A549 (cell line): ENCODE measurements around the gene CARMIL1. TPM values are rescaled to one million over a fixed set of nuclear protein-coding genes. Genes with fewer than 3 reads are reported as not detected.

Experiments used
- ATAC-seq, 2 experiments: fragments of 200-7000 bp in 1 of 2; fragments of >200 bp in 1 of 2; cut with Nextera tagmentation in 1 of 2; cut with Tn5 transposase in 1 of 2; 3 replicates each; pipeline versions ENCODE4 v1.8.0 to v1.9.1; 2018 to 2020; ENCODE audit warnings: mild to moderate bottlenecking in 1 of 2, moderate library complexity in 1 of 2
- CTCF ChIA-PET: fragments of 300-600 bp; sonication (Branson Sonifier 250); formaldehyde crosslinking; extraction: SDS; loops from one replicate; lab custom pipeline; 2021; ENCODE audit warnings: antibody characterized with exemption, inconsistent platforms; lab: Yijun Ruan, JAX
- POLR2A ChIA-PET: fragments of 350-600 bp; formaldehyde crosslinking; extraction: SDS; loops from one replicate; lab custom pipeline; 2021; ENCODE audit warnings: antibody characterized with exemption, inconsistent platforms; lab: Yijun Ruan, JAX
- DNase-seq, 2 experiments: peaks; one replicate each; pipeline versions ENCODE4 v3.0.0 to v3.0.0-alpha.2; 2011 to 2016; ENCODE audit warnings: low read depth in 1 of 2, low spot score in 1 of 2
- FAIRE-seq: peaks from 2 replicates; lab custom pipeline; 2011; peaks lifted over from hg19 to GRCh38; lab: Jason Lieb, UNC
- H3K27ac ChIP-seq, 2 experiments: fragments of >200 bp; sonication (Bioruptor Twin); formaldehyde crosslinking; 3 replicates each; pipeline ENCODE4 v1.5.1; 2016 to 2017
- H3K4me1 ChIP-seq: fragments of >200 bp; sonication (Bioruptor Twin); formaldehyde crosslinking; 3 replicates; pipeline ENCODE4 v1.6.1; 2016
- H3K4me2 ChIP-seq: fragments of >200 bp; sonication (Bioruptor Twin); formaldehyde crosslinking; 3 replicates; pipeline ENCODE4 v1.6.1; 2016
- H3K4me3 ChIP-seq: fragments of >200 bp; sonication (Bioruptor Twin); formaldehyde crosslinking; 3 replicates; pipeline ENCODE4 v1.5.1; 2016
- H3K9me3 ChIP-seq: fragments of >200 bp; sonication (Bioruptor Twin); formaldehyde crosslinking; 3 replicates; pipeline ENCODE4 v1.6.1; 2016
- CHD2 ChIP-seq: fragments of 150-350 bp; IDR thresholded peaks from 2 replicates; pipeline ENCODE4 v1.6.1; 2014; ENCODE audit warnings: low read length; ENCODE audit not compliant: partially characterized antibody
- CHD4 ChIP-seq: fragments of 200-600 bp; sonication (generic); IDR thresholded peaks from 2 replicates; pipeline ENCODE4 v1.6.1; 2016; ENCODE audit warnings: antibody characterized with exemption, mild to moderate bottlenecking, borderline replicate concordance
- EHF ChIP-seq: fragments of 250-450 bp; sonication (Bioruptor Pico); IDR thresholded peaks from 2 replicates; pipeline ENCODE4 v1.5.0; 2020; ENCODE audit warnings: mild to moderate bottlenecking
- EHMT2 ChIP-seq: fragments of 200-600 bp; sonication (generic); IDR thresholded peaks from 2 replicates; pipeline ENCODE4 v1.6.1; 2016; ENCODE audit warnings: antibody characterized with exemption, low read depth, mild to moderate bottlenecking, moderate library complexity
- EP300 ChIP-seq, 2 experiments: fragments of >200 bp; sonication (Bioruptor Twin); formaldehyde crosslinking; IDR thresholded peaks; 2 replicates in 1 of 2; 3 replicates in 1 of 2; pipeline ENCODE4 v1.6.1; 2016 to 2017
- FOXS1 ChIP-seq: fragments of 250-450 bp; sonication (Bioruptor Pico); IDR thresholded peaks from 2 replicates; pipeline ENCODE4 v1.5.0; 2020; ENCODE audit warnings: mild to moderate bottlenecking, moderate library complexity
- GATA3 ChIP-seq: IDR thresholded peaks from 2 replicates; pipeline ENCODE4 v1.6.1; 2012; ENCODE audit warnings: borderline replicate concordance
- HMGXB4 ChIP-seq: fragments of 250-450 bp; sonication (Bioruptor Pico); IDR thresholded peaks from 2 replicates; pipeline ENCODE4 v1.5.0; 2021; ENCODE audit warnings: mild to moderate bottlenecking, moderate library complexity, borderline replicate concordance
- HOXA7 ChIP-seq: fragments of 250-450 bp; sonication (Bioruptor Pico); IDR thresholded peaks from 2 replicates; pipeline ENCODE4 v1.5.0; 2020; ENCODE audit warnings: mild to moderate bottlenecking, moderate library complexity
- HOXB5 ChIP-seq: fragments of 250-450 bp; sonication (Bioruptor Pico); IDR thresholded peaks from 2 replicates; pipeline ENCODE4 v1.5.0; 2020; ENCODE audit warnings: mild to moderate bottlenecking, moderate library complexity
- KDM1A ChIP-seq: fragments of 200-600 bp; sonication (generic); IDR thresholded peaks from 2 replicates; pipeline ENCODE4 v1.6.1; 2016; ENCODE audit warnings: low read depth, mild to moderate bottlenecking
- KDM5A ChIP-seq: fragments of 200-600 bp; sonication (generic); IDR thresholded peaks from 2 replicates; pipeline ENCODE4 v1.6.1; 2016; ENCODE audit warnings: antibody characterized with exemption, mild to moderate bottlenecking
- MAFK ChIP-seq: fragments of 450-650 bp; IDR thresholded peaks from 2 replicates; pipeline ENCODE4 v1.6.1; 2014; ENCODE audit not compliant: partially characterized antibody
- MAZ ChIP-seq: fragments of 150-350 bp; IDR thresholded peaks from 2 replicates; pipeline ENCODE4 v1.6.1; 2014; ENCODE audit warnings: antibody characterized with exemption, low read depth, low read length, borderline replicate concordance
- MYC ChIP-seq: IDR thresholded peaks from 2 replicates; pipeline ENCODE4 v1.6.1; 2012; ENCODE audit warnings: mild to moderate bottlenecking, inconsistent platforms, low read length, improper control_type of control experiment, borderline replicate concordance
- PHF8 ChIP-seq: fragments of 200-600 bp; sonication (generic); IDR thresholded peaks from 2 replicates; pipeline ENCODE4 v1.6.1; 2016; ENCODE audit warnings: low read depth, mild to moderate bottlenecking, antibody characterized with exemption, moderate library complexity, borderline replicate concordance
- POLR2A ChIP-seq: IDR thresholded peaks from 2 replicates; pipeline ENCODE4 v1.6.1; 2012; ENCODE audit warnings: mild to moderate bottlenecking, low read length
- RARB ChIP-seq: fragments of 250-450 bp; sonication (Bioruptor Pico); IDR thresholded peaks from 2 replicates; pipeline ENCODE4 v1.8.0; 2021; ENCODE audit warnings: mild to moderate bottlenecking, moderate library complexity
- RFX5 ChIP-seq: fragments of 450-650 bp; IDR thresholded peaks from 2 replicates; pipeline ENCODE4 v1.7.1; 2014; ENCODE audit warnings: antibody characterized with exemption, mild to moderate bottlenecking, moderate library complexity
- TP53 ChIP-seq: fragments of 250-450 bp; sonication (Bioruptor Pico); IDR thresholded peaks from 2 replicates; pipeline ENCODE4 v1.5.0; 2021; ENCODE audit warnings: mild to moderate bottlenecking, moderate library complexity
- ZFP36 ChIP-seq: fragments of 450-650 bp; IDR thresholded peaks from 2 replicates; pipeline ENCODE4 v1.6.1; 2014; ENCODE audit warnings: borderline replicate concordance; ENCODE audit not compliant: partially characterized antibody
- ZSCAN20 ChIP-seq: fragments of 250-450 bp; sonication (Bioruptor Pico); IDR thresholded peaks from 2 replicates; pipeline ENCODE4 v1.8.0; 2022; ENCODE audit warnings: mild to moderate bottlenecking, moderate library complexity
- WGBS: methylation state at CpG from one replicate; pipeline ENCODE4 v1.1.6; 2017; ENCODE audit errors: missing lambda C conversion rate; 5-methylcytosine and 5-hydroxymethylcytosine counted together
- polyA plus RNA-seq, 4 experiments: library from polyadenylated mRNA; depleted of rRNA in 3 of 4; stranded (reverse); fragments of >200 nt; fragmentation: RNase III in 1 of 4; extraction: RNeasy Plus Mini Kit Qiagen cat#74134 plus additional on column Dnase treatment in 1 of 4; gene quantifications; 2 replicates in 3 of 4; 3 replicates in 1 of 4; pipeline ENCODE4 v1.2.3, GENCODE V29; 2011 to 2017
- TF ChIP-seq, protein P1 (sequence below): fragments of 250-450 bp; sonication (Bioruptor Pico); IDR thresholded peaks from 2 replicates; pipeline ENCODE4 v1.5.0; 2020; ENCODE audit warnings: low read depth, mild to moderate bottlenecking, moderate library complexity

The CARMIL1 gene
- polyA plus RNA-seq, 2 of the 4 experiments (the other 2 are of a cell fraction): 11.5 to 11.8 TPM

DNA sequence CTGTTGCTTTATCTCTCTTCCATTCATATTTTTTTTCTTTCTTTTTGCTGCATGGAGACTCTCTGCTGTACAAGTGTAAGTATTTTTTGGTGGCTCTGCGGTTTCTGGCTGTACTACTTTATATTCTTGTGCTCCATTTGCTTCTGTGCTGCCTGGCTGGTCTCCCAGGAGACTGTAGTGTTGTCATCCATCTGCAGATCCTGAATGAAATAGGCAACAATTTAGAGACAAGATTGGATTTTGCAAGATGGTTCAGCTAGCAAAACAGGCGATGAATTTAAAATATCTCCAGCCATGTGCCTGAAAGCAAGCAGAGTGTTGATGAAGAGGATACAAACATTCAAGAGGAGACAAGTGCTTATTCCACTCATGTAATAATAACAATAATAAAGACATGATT lies 297.7 kb downstream of the CARMIL1 start (continued):
- TF ChIP-seq HMGXB4 (no peak), CHD4 (no peak), FOXS1 (CRISPR knock-in tag) (no peak), EP300 (IDR thresholded peaks at IDR 0.05) (no peak), ZSCAN20 (CRISPR knock-in tag) (no peak), HOXA7 (CRISPR knock-in tag) (no peak)

GRCh38 chr6:25578538-25578937 lies 299.4 kb downstream of the CARMIL1 start:
- Histone ChIP-seq H3K4me1 (no peaks in the 10 kb centered on the region), H3K4me2 (no peak overlapping the region), H3K4me3 (no peak overlapping the region), H3K9me3 (no peaks in the 10 kb centered on the region), H3K27ac (no peak overlapping the region)
- ATAC-seq: no peak
- FAIRE-seq: no peak
- ChIA-PET CTCF (interaction anchor here (0.6 to 1.1 kb wide), 3 partner anchors 23 to 1147 kb away, joined by 3 to 4 read pairs (median 4); partner anchors contain the start of gene CARMIL1), POLR2A (no interaction called here)
- DNase-seq: no peak
- TF ChIP-seq TP53 (CRISPR knock-in tag): no peak
- no peak for TF ChIP-seq KDM1A
- no peak for TF ChIP-seq ZSCAN20 (CRISPR knock-in tag)
- TF ChIP-seq POLR2A: no peak
- TF ChIP-seq EHF (CRISPR knock-in tag): no peak
- no peak for TF ChIP-seq ZFP36
- no peak for TF ChIP-seq CHD4
- TF ChIP-seq, protein P1, sequence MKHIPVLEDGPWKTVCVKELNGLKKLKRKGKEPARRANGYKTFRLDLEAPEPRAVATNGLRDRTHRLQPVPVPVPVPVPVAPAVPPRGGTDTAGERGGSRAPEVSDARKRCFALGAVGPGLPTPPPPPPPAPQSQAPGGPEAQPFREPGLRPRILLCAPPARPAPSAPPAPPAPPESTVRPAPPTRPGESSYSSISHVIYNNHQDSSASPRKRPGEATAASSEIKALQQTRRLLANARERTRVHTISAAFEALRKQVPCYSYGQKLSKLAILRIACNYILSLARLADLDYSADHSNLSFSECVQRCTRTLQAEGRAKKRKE (CRISPR knock-in tag): no peak
- no peak for TF ChIP-seq MAZ
- no peak for TF ChIP-seq CHD2
- no peak for TF ChIP-seq GATA3
- no peak for TF ChIP-seq EHMT2
- TF ChIP-seq RARB (CRISPR knock-in tag): no peak
- no peak for TF ChIP-seq RFX5
- TF ChIP-seq MAFK: no peak

DNA sequence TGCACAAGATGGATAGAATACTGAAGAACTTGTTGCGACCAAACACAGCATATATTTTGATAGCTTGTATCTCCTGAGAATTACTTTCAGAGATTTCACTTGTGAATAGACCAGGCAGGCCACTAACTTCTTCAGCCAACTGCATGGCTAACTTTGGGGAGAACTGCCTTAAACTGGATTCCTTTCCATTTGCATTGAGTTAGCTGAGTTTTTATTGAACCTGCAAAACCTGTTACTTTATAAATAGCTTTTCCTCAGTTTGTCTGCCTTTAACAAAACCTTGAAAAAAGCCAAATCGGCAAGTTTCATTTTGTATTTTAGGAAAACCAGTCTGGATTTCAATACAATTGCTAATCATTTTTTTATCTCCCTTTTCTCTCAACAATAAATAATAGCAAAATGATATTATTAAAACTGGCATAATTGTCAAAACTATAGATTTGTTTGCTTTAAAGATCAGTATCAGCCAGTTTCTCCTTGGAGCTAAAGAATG lies 300.3 kb downstream of the CARMIL1 start:
- no peak for ATAC-seq
- TF ChIP-seq MAFK: peak; percentile 10
- TF ChIP-seq MYC: no peak
- TF ChIP-seq KDM5A: no peak
- no peak for TF ChIP-seq ZSCAN20 (CRISPR knock-in tag)
- no peak for TF ChIP-seq HOXB5 (CRISPR knock-in tag)
- no peak for TF ChIP-seq CHD2
- no peak for TF ChIP-seq EHF (CRISPR knock-in tag)
- TF ChIP-seq PHF8: no peak
- TF ChIP-seq, all 56 proteins: peak for 1
- H3K4me1 ChIP-seq: no peaks in the 10 kb centered on the region
- H3K4me2 ChIP-seq: no peak overlapping the region
- H3K4me3 ChIP-seq: no peak overlapping the region
- H3K9me3 ChIP-seq: no peaks in the 10 kb centered on the region
- no peak overlapping the region for H3K27ac ChIP-seq
- ChIA-PET POLR2A (no interaction called here), CTCF (interaction anchor here (0.6 to 1.1 kb wide), 4 partner anchors 13 to 1148 kb away, joined by 3 to 4 read pairs (median 4); partner anchors contain the start of gene CARMIL1)
- no peak for DNase-seq
- no peak for FAIRE-seq
- WGBS: 85% methylated on average over 2 of the region's 2 CpGs
